ENCODE measurements around the gene EPB41L4A.

GRCh38 chr5:112202694-112203093, 216.4 kb downstream of the EPB41L4A start:
- TF ChIP-seq CTCF (IDR thresholded peaks at IDR 0.05), result no peak
- TF ChIP-seq POLR2A (IDR thresholded peaks at IDR 0.05), result no peak
- no peak for TF ChIP-seq POLR2AphosphoS5 (IDR thresholded peaks at IDR 0.05)
- TF ChIP-seq EP300 (IDR thresholded peaks at IDR 0.05), result no peak

All from stomach (tissue), 4 donors.